ENCODE measurements around the gene KCMF1. TPM values are rescaled to one million over a fixed set of nuclear protein-coding genes. Genes with fewer than 3 reads are reported as not detected.

KCMF1 gene
- total and polyA plus RNA-seq, 11 donors, result 10.9 to 104 (median 80.0) TPM

GRCh38 chr2:85032621-85033020, 61.7 kb downstream of the KCMF1 start:
- H3K4me1 ChIP-seq, result peaks cover 0 to 9% (median 0%) of the 10 kb centered on the region in 12 donors
- H3K9me3 ChIP-seq, result no peaks in the 10 kb centered on the region
- H3K4me3 ChIP-seq, result no peak overlapping the region
- no peak overlapping the region for H3K27ac ChIP-seq
- 97 to 99% (median 98%) methylated on average over 5 of the region's 5 CpGs for WGBS, 4 donors
- DNase-seq, result no peak
- ATAC-seq, result no peak
- intact Hi-C loops (cut with DNase I), result no loop called here
- no peaks in the 10 kb centered on the region for H3K27me3 ChIP-seq
- peaks cover 0 to 85% (median 67%) of the 10 kb centered on the region in 9 donors for H3K36me3 ChIP-seq
- TF ChIP-seq CTCF (IDR thresholded peaks at IDR 0.05), result no peak
- TF ChIP-seq POLR2A (IDR thresholded peaks at IDR 0.05), result no peak

GRCh38 chr2:85033388-85033787, 62.4 kb downstream of the KCMF1 start:
- Histone ChIP-seq H3K27me3 (no peaks in the 10 kb centered on the region), H3K36me3 (peaks cover 0 to 88% (median 68%) of the 10 kb centered on the region in 9 donors), H3K9me3 (no peaks in the 10 kb centered on the region), H3K4me1 (peaks cover 0 to 9% (median 0%) of the 10 kb centered on the region in 12 donors), H3K4me3 (no peak overlapping the region), H3K27ac (no peak overlapping the region)
- TF ChIP-seq CTCF (IDR thresholded peaks at IDR 0.05) (no peak), POLR2A (IDR thresholded peaks at IDR 0.05) (no peak)
- DNase-seq, result no peak
- intact Hi-C loops (cut with DNase I), result no loop called here
- WGBS, 4 donors, result 86 to 94% (median 88%) methylated on average over 2 of the region's 2 CpGs
- ATAC-seq, result no peak

GRCh38 chr2:85034158-85034557, 63.2 kb downstream of the KCMF1 start:
- Histone ChIP-seq H3K27me3 (no peaks in the 10 kb centered on the region), H3K9me3 (no peaks in the 10 kb centered on the region), H3K4me3 (no peak overlapping the region), H3K27ac (no peak overlapping the region), H3K36me3 (peaks cover 0 to 85% (median 68%) of the 10 kb centered on the region in 9 donors), H3K4me1 (peaks cover 0 to 9% (median 0%) of the 10 kb centered on the region in 12 donors)
- ATAC-seq (no peak), DNase-seq (no peak)
- WGBS, 4 donors, result 92 to 99% (median 97%) methylated on average over 2 of the region's 2 CpGs
- TF ChIP-seq CTCF (IDR thresholded peaks at IDR 0.05) (no peak), POLR2A (IDR thresholded peaks at IDR 0.05) (no peak)
- intact Hi-C loops (cut with DNase I), result no loop called here

GRCh38 chr2:85037622-85038021, 66.7 kb downstream of the KCMF1 start:
- TF ChIP-seq POLR2A (IDR thresholded peaks at IDR 0.05), result no peak
- TF ChIP-seq CTCF (IDR thresholded peaks at IDR 0.05), result no peak
- Histone ChIP-seq H3K4me1 (peaks cover 0 to 12% (median 0%) of the 10 kb centered on the region in 12 donors), H3K9me3 (no peaks in the 10 kb centered on the region), H3K27ac (no peak overlapping the region), H3K36me3 (peaks cover 0 to 83% (median 47%) of the 10 kb centered on the region in 9 donors), H3K4me3 (no peak overlapping the region), H3K27me3 (no peaks in the 10 kb centered on the region)
- DNase-seq (no peak), ATAC-seq (no peak)
- 83 to 92% (median 91%) methylated on average over 7 of the region's 7 CpGs for WGBS, 4 donors
- intact Hi-C loops (cut with DNase I), result no loop called here

Measured in heart left ventricle (tissue), 16 donors.